ENCODE data around the gene NUDT15. TPM values are rescaled to one million over a fixed set of nuclear protein-coding genes. Genes with fewer than 3 reads are reported as not detected.
"Not testable (repeated sequence)": the region's sequence is repeated elsewhere in the genome, so short reads cannot be mapped to it uniquely, and the experiment has no call there.

NUDT15 gene
- 18.8 and 21.5 TPM in 2 replicates for total RNA-seq (2012; rRNA removed)

DNA sequence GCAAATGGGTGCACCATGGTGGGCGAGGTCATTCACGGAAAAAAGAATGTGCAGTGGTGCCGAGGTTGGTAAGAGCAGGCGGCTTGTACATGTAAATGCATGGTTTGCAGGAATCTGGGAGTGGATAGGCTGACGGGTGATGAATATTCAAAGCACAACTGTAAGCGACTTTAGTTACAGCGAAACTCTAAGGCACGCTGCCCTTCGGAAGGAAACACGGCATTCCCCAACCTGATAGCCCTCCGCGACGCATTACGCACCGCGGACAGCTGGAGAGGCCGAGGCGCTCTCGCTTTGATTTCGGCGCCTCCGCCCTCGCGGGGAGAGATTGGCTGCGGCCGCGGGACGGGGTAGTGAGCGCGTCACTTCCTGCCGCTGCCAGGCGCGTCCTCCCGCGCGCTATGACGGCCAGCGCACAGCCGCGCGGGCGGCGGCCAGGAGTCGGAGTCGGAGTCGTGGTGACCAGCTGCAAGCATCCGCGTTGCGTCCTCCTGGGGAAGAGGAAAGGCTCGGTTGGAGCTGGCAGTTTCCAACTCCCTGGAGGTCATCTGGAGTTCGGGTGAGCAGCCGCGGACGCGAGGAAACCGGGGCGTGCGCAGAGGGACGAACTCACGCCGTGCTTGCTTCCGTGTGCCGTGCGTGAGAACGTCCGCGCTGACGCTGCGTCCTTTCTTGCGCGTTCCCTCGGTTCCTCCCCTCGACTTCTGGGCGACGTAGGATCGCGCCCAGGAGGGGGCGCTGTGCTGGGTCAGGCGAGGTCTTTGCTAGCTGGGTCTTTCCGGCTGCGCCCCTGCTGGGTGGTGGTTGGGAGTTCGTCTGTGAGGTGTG, at the start of gene NUDT15:
NUDT15 (plus strand) TSS at position 381 of the 828 bp plus-strand sequence; CDS start at position 402, 21 bp downstream.
- peaks cover 24% of the 10 kb centered on the region for H3K4me1 ChIP-seq (ENCODE audit: control insufficient read depth, insufficient read depth, low read length)
- peak within 1 kb of the TSS; percentile 92 for H3K9ac ChIP-seq (ENCODE audit: low read depth, low read length)
- peak within 1 kb of the TSS; percentile 91 for H3K4me3 ChIP-seq (ENCODE audit: low read length)
- peaks cover 13% of the 10 kb centered on the region for H3K36me3 ChIP-seq (ENCODE audit: insufficient read depth, low read length)
- no peaks in the 10 kb centered on the region for H3K9me3 ChIP-seq (replicated peaks; ENCODE audit: low read length)
- H3K4me2 ChIP-seq (ENCODE audit: low read length) = peak within 1 kb of the TSS; percentile 99
- no peaks in the 10 kb centered on the region for H3K27me3 ChIP-seq (ENCODE audit: control insufficient read depth, insufficient read depth, low read length)

DNA sequence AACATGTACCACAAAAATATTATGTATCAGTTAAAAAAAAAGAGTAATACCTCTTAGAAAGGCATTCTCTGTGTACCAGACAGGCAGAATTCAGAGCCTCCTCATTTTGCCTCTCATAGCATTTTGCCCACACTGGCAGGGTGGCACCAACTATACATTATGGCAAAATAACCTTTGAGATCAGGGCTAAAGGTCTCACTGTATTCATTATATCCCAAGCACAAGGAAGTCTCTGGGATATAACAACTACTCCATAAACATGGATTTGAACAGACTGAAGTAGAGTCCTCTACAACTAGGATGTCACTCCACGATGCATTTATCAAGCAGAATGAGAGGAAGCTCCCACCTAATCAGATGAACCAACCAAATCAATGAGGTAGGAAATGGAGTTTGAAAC, 47.1 kb upstream of the NUDT15 start:
- H3K4me1 ChIP-seq (ENCODE audit: control insufficient read depth, insufficient read depth, low read length) = no peaks in the 10 kb centered on the region
- H3K36me3 ChIP-seq (ENCODE audit: insufficient read depth, low read length) = peaks cover 25% of the 10 kb centered on the region
- no peaks in the 10 kb centered on the region for H3K27me3 ChIP-seq (ENCODE audit: control insufficient read depth, insufficient read depth, low read length)
- H3K4me3 ChIP-seq (ENCODE audit: low read length) = no peak overlapping the region
- H3K9me3 ChIP-seq (replicated peaks; ENCODE audit: low read length) = no peaks in the 10 kb centered on the region
- H3K9ac ChIP-seq (ENCODE audit: low read depth, low read length) = no peak overlapping the region
- no peak overlapping the region for H3K4me2 ChIP-seq (ENCODE audit: low read length)

DNA sequence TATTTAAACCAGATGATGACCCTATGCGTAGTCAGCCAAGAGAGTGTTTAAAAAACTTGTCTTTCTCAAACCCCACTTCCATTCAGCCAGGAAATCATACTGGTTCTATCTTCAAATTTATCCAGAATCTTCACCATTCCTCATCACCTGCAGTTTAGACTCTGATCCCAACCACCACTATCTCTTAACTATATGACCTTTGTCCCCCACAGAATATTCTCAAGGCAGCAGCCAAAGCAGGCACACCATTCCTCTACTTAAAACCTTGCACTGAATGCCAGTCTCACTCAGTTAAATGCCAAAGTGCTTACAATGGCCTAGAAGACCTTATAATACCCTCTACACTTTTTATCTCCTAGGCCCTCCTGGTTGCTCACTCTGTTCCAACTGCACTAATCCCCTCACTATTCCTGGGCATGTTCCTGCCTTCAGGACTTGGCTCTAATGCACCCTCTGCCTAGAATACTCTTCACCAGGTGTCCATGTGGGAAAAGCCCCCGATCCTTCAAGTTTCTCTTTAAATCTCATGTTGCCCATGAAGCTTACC, 46.5 kb upstream of the NUDT15 start:
- peaks cover 22% of the 10 kb centered on the region for H3K36me3 ChIP-seq (ENCODE audit: insufficient read depth, low read length)

DNA sequence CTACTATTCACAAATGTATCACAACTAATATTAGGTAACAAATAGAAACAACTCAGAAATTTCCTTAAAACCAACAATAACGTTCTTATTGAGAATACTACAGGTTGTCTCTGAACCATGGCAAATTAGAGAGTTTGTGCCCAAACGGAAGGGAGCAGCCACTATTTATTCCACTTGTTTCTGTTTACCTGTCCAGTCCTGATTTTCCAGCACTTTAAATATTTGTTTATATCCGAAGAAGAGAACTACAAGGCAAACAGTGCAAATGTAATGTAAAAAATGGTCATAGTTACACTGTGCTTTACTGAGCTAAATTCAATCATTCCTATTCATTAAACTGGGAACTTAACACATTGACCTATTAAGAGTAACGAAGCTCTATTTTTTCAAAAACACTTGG, 45.7 kb upstream of the NUDT15 start:
- Histone ChIP-seq H3K9me3 (replicated peaks; ENCODE audit: low read length) (no peaks in the 10 kb centered on the region), H3K9ac (ENCODE audit: low read depth, low read length) (no peak overlapping the region), H3K4me1 (ENCODE audit: control insufficient read depth, insufficient read depth, low read length) (no peaks in the 10 kb centered on the region), H3K4me2 (ENCODE audit: low read length) (no peak overlapping the region), H3K4me3 (ENCODE audit: low read length) (no peak overlapping the region), H3K27me3 (ENCODE audit: control insufficient read depth, insufficient read depth, low read length) (no peaks in the 10 kb centered on the region), H3K36me3 (ENCODE audit: insufficient read depth, low read length) (peaks cover 23% of the 10 kb centered on the region)

More for the DNA sequence above, 46.5 kb upstream of the NUDT15 start:
- Histone ChIP-seq H3K4me3 (ENCODE audit: low read length) (no peak overlapping the region), H3K4me2 (ENCODE audit: low read length) (no peak overlapping the region), H3K9me3 (replicated peaks; ENCODE audit: low read length) (no peaks in the 10 kb centered on the region), H3K4me1 (ENCODE audit: control insufficient read depth, insufficient read depth, low read length) (no peaks in the 10 kb centered on the region), H3K9ac (ENCODE audit: low read depth, low read length) (no peak overlapping the region), H3K27me3 (ENCODE audit: control insufficient read depth, insufficient read depth, low read length) (no peaks in the 10 kb centered on the region)

DNA sequence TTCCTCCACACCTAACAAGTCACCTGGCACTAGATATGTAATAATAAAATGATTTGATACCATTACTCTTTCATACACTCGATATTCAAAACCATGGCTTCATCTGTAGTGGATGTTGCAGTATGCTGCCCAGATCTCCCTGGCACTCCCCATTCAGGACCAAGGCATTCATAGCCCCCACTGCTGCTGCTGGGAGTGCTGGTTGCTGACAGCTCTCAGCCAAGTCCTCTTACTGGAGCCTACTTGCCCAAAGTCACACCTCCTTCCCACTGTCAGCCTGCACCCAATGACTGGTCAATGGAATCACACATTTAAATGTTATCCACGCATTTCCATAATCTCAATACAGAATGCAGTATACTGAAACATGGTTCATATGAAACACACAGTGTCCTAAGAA, 40.1 kb upstream of the NUDT15 start:
- Histone ChIP-seq H3K36me3 (ENCODE audit: insufficient read depth, low read length) (peaks cover 2% of the 10 kb centered on the region), H3K4me3 (ENCODE audit: low read length) (no peak overlapping the region), H3K4me1 (ENCODE audit: control insufficient read depth, insufficient read depth, low read length) (peaks cover 20% of the 10 kb centered on the region), H3K9me3 (replicated peaks; ENCODE audit: low read length) (no peaks in the 10 kb centered on the region), H3K4me2 (ENCODE audit: low read length) (no peak overlapping the region), H3K27me3 (ENCODE audit: control insufficient read depth, insufficient read depth, low read length) (no peaks in the 10 kb centered on the region), H3K9ac (ENCODE audit: low read depth, low read length) (no peak overlapping the region)

DNA sequence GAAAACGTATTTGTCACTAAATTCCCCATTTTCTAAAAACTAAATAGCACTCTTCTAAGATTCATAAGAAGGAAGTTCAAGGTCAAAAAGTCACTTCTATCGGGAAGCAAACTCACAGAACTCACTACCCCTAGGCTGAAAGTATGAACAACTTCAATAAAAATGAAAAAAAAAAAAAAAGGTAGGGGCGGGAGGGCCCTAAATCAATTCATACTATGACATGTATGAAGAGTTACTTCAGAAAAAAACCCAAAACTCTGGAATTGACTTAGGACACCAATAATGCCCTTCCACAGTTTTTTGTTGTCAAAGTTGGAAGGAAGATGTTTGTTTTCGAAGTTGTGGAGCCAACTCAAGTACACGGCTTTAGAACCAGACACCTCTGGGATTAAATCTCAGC, 37.6 kb upstream of the NUDT15 start:
- Histone ChIP-seq H3K4me2 (ENCODE audit: low read length) (peak overlapping the region; percentile 96), H3K36me3 (ENCODE audit: insufficient read depth, low read length) (peaks cover 2% of the 10 kb centered on the region), H3K4me3 (ENCODE audit: low read length) (peak overlapping the region; percentile 92), H3K4me1 (ENCODE audit: control insufficient read depth, insufficient read depth, low read length) (peaks cover 20% of the 10 kb centered on the region), H3K27me3 (ENCODE audit: control insufficient read depth, insufficient read depth, low read length) (no peaks in the 10 kb centered on the region), H3K9ac (ENCODE audit: low read depth, low read length) (peak overlapping the region; percentile 94), H3K9me3 (replicated peaks; ENCODE audit: low read length) (no peaks in the 10 kb centered on the region)

DNA sequence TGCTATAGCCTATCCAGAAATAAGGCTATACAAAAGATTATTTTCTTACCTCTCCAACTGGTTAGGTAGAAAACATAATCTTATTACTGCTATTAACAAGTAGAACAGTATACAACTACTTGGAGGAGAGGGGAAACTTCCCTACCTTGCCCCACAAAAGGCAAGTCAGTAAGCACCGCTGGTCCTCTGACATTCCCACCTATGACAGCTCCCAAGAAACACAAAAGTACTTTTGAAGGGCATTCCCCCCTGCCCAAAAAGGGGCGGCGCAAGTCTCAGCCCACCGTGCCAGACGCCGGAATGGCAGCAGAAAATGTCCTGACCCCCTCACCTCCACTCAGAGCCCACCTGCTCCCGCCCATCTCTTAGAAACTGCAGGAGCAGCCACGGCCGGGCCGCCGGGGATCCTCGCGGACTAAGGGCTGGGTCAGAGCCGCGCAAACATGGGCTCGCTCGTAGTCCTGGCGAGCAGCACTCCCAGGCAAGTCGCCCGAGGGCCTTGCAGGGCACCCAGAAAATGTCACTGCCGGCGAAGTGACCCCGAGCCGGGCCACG, 36.9 kb upstream of the NUDT15 start:
- Histone ChIP-seq H3K9ac (ENCODE audit: low read depth, low read length) (peak overlapping the region; percentile 94), H3K4me2 (ENCODE audit: low read length) (peak overlapping the region; percentile 96), H3K27me3 (ENCODE audit: control insufficient read depth, insufficient read depth, low read length) (no peaks in the 10 kb centered on the region), H3K36me3 (ENCODE audit: insufficient read depth, low read length) (peaks cover 2% of the 10 kb centered on the region), H3K4me1 (ENCODE audit: control insufficient read depth, insufficient read depth, low read length) (peaks cover 20% of the 10 kb centered on the region), H3K9me3 (replicated peaks; ENCODE audit: low read length) (no peaks in the 10 kb centered on the region), H3K4me3 (ENCODE audit: low read length) (peak overlapping the region; percentile 92)

DNA sequence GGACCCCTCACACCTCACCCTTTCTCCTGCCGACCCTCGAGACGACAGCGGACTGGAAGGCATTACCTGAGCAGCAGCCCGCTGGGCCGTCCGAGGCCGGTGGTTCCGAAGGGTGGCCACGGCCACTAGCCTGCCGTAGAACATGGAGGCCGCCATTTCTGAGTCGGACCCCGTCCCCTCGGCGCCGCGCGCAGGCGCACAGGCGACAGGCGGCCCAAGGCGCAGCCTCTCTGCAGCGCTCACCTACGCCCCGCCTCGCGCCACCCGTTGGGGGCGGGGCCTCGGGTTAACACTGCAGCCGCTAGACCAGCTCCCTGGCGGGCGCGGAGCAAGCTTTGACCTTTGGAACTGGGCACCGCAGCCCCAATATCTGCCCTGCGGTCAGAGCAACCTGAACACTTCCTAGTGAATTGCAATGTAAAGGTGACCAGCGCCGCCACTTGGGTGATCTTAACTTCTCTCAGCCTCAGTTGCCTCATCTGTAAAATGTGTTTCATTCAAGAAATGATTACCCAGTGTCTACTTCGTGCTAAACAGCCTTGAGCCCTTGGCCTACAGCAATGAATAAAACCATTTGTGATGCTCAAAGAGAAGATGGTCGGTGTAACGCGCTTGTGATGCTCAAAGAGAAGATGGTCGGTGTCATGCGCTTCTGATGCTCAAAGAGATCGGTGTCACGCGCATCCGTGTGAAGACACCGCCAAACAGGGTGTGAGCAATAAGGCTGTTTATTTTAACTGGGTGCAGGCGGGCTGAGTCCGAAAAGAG, 36.2 kb upstream of the NUDT15 start, which contains the start of gene SUCLA2:
SUCLA2 (minus strand) TSS at position 160 of the 768 bp plus-strand sequence; CDS start at position 156, 4 bp downstream.
- Histone ChIP-seq H3K4me3 (ENCODE audit: low read length) (peak within 1 kb of the TSS; percentile 92), H3K27me3 (ENCODE audit: control insufficient read depth, insufficient read depth, low read length) (no peaks in the 10 kb centered on the region), H3K36me3 (ENCODE audit: insufficient read depth, low read length) (peaks cover 1% of the 10 kb centered on the region), H3K4me2 (ENCODE audit: low read length) (peak within 1 kb of the TSS; percentile 96), H3K4me1 (ENCODE audit: control insufficient read depth, insufficient read depth, low read length) (peaks cover 20% of the 10 kb centered on the region), H3K9ac (ENCODE audit: low read depth, low read length) (peak within 1 kb of the TSS; percentile 94), H3K9me3 (replicated peaks; ENCODE audit: low read length) (no peaks in the 10 kb centered on the region)

DNA sequence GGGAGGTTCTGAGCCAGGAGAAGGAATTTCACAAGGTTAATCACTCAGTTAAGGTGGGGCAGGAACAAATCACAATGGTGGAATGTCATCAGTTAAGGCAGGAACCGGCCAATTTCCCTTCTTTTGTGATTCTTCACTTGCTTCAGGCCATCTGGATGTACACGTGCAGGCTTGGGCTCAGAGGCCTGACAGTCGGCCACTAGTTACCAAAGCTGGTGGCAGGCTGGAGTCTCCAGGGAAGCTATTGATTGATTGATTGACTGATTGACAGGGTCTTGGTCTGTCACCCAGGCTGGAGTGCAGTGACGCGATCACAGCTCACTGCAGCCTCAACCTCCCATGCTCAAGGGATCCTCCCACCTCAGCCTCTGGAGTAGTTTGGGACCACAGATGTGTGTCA, 35.5 kb upstream of the NUDT15 start:
- peak overlapping the region; percentile 92 for H3K4me3 ChIP-seq (ENCODE audit: low read length)
- not testable (repeated sequence) for H3K36me3 ChIP-seq (ENCODE audit: insufficient read depth, low read length); H3K9ac ChIP-seq (ENCODE audit: low read depth, low read length); H3K9me3 ChIP-seq (replicated peaks; ENCODE audit: low read length); H3K27me3 ChIP-seq (ENCODE audit: control insufficient read depth, insufficient read depth, low read length)
- peak overlapping the region; percentile 96 for H3K4me2 ChIP-seq (ENCODE audit: low read length)
- H3K4me1 ChIP-seq (ENCODE audit: control insufficient read depth, insufficient read depth, low read length) = peaks cover 20% of the 10 kb centered on the region

DNA sequence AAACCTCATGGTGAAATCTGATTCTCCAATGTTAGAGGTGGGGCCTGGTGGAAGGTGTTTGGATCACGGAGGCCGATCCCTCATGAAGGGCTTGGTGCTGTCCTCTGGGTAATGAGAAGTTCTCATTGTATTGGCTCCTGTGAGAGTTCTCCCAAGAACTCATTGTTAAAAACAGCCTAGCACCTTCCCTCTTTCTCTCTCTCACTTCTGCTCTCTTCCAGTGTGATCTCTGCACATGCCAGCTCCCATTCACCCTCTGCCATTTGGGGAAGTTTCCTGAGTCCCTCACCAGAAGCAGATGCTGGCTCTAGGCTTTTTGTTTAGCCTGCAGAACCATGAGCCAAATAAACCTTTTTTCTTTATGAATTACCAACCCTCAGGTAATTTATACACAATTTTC, 33.3 kb upstream of the NUDT15 start:
- no peak overlapping the region for H3K4me2 ChIP-seq (ENCODE audit: low read length)
- no peaks in the 10 kb centered on the region for H3K27me3 ChIP-seq (ENCODE audit: control insufficient read depth, insufficient read depth, low read length)
- H3K9me3 ChIP-seq (replicated peaks; ENCODE audit: low read length) = no peaks in the 10 kb centered on the region
- no peak overlapping the region for H3K9ac ChIP-seq (ENCODE audit: low read depth, low read length)
- no peaks in the 10 kb centered on the region for H3K36me3 ChIP-seq (ENCODE audit: insufficient read depth, low read length)
- no peak overlapping the region for H3K4me3 ChIP-seq (ENCODE audit: low read length)
- peaks cover 25% of the 10 kb centered on the region for H3K4me1 ChIP-seq (ENCODE audit: control insufficient read depth, insufficient read depth, low read length)

DNA sequence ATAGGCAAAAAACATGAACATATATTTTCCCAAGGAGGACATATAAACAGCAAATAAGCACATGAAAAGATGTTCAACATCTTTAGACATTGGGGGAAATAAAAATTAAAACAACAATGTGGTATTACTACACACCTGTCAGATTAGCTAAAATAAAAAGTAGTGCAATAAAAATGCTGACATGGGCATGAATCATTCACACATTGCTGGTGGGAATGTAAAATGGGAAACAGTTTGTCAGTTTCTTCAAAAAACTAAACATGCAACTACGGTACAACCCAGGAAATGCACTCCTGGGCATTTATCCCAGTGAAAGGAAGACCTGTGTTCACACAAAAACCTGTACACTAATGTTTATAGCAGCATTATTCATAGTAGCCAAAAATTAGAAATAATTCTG, 31.1 kb upstream of the NUDT15 start:
- no peak overlapping the region for H3K9ac ChIP-seq (ENCODE audit: low read depth, low read length)
- no peaks in the 10 kb centered on the region for H3K36me3 ChIP-seq (ENCODE audit: insufficient read depth, low read length)
- H3K4me3 ChIP-seq (ENCODE audit: low read length) = no peak overlapping the region
- H3K4me1 ChIP-seq (ENCODE audit: control insufficient read depth, insufficient read depth, low read length) = peaks cover 21% of the 10 kb centered on the region
- H3K4me2 ChIP-seq (ENCODE audit: low read length) = no peak overlapping the region
- no peaks in the 10 kb centered on the region for H3K27me3 ChIP-seq (ENCODE audit: control insufficient read depth, insufficient read depth, low read length)
- H3K9me3 ChIP-seq (replicated peaks; ENCODE audit: low read length) = no peaks in the 10 kb centered on the region

Data from skeletal muscle satellite cell (primary cell).